GM12892 (cell line): Measurements from ENCODE around the gene GPR35.

ENCODE experiments used
- POLR2A ChIP-seq: IDR thresholded peaks from 2 replicates; pipeline ENCODE4 v1.6.1; 2011; ENCODE audit warnings: low read depth, low read length, control low read depth
- POLR2AphosphoS5 ChIP-seq: IDR thresholded peaks from 2 replicates; pipeline ENCODE4 v1.6.1; 2011; ENCODE audit warnings: low read depth, low read length, control low read depth

DNA sequence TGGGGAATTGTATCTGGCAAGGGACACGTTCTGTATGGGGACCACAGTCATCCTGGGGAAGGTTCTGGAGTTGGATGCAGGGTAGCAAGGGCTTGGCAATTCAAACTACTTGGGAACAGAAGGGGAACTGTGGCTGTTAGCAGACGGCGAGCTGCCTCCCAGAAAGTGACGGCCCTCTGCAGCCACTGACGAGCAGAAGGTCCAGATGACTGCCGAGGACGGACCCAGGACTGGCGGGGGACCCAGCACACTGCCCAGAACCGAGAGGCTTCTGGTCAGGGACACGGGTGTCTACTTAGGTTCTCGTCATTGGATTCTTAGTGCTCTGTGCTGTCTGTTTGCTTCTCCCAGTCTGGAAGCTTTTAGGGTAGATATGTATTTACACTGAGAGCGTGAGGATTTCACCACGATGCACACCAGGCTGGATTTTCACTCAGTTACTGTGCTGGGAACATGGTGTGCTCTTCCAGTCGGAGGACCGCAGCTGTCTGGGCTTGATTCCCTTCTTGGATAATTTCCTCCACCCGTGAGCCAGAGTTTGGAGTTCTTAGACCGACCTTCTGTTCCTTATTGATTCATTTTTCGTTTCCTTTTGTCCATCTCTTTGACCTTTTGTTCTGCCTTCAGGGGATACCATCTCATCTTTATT is 13.4 kb downstream of the GPR35 start:
- no peak for TF ChIP-seq POLR2A
- TF ChIP-seq POLR2AphosphoS5: no peak
